Dendritic cell treated with granulocyte-macrophage colony-stimulating factor and Interleukin-4, amounts not matched to agents 40 ng/mL and 50 ng/mL, for 4 days (primary cell): Measurements from ENCODE around the gene CCER1.
"Not testable (repeated sequence)": the region's sequence is repeated elsewhere in the genome, so short reads cannot be mapped to it uniquely, and the experiment has no call there.

Experiments
- H3K27ac Mint-ChIP-seq: one replicate; pipeline ENCODE4 v1.8.0; 2022; ENCODE audit warnings: mild to moderate bottlenecking, mixed read lengths
- H3K27me3 Mint-ChIP-seq: one replicate; pipeline ENCODE4 v1.8.0; 2022; ENCODE audit warnings: mild to moderate bottlenecking, mixed read lengths
- H3K36me3 Mint-ChIP-seq: one replicate; pipeline ENCODE4 v1.8.0; 2022; ENCODE audit warnings: low read depth, mixed read lengths
- H3K4me1 Mint-ChIP-seq: one replicate; pipeline ENCODE4 v1.8.0; 2022; ENCODE audit warnings: low read depth, mixed read lengths
- H3K4me3 Mint-ChIP-seq: one replicate; pipeline ENCODE4 v1.8.0; 2022; ENCODE audit warnings: mild to moderate bottlenecking, moderate library complexity, mixed read lengths
- H3K9me3 Mint-ChIP-seq: one replicate; pipeline ENCODE4 v1.8.0; 2022; ENCODE audit warnings: mixed read lengths
- intact Hi-C: fragments of 100-400 bp; cut with micrococcal nuclease; formaldehyde crosslinking; loops from one replicate; pipeline ENCODE4 v1.15.0; 2022

The CCER1 gene

GRCh38 chr12:90954921-90955320 is at the start of gene CCER1:
Gene CCER1, minus strand, starts transcription at chr12:90955176. Its CDS starts 434 bp downstream, at chr12:90954742.
- Mint-ChIP-seq H3K4me3 (no peak within 1 kb of the TSS), H3K4me1 (no peaks in the 10 kb centered on the region), H3K36me3 (no peaks in the 10 kb centered on the region), H3K27me3 (no peaks in the 10 kb centered on the region), H3K9me3 (peaks cover 14% of the 10 kb centered on the region), H3K27ac (no peak within 1 kb of the TSS)
- intact Hi-C loops, result no loop called here

DNA sequence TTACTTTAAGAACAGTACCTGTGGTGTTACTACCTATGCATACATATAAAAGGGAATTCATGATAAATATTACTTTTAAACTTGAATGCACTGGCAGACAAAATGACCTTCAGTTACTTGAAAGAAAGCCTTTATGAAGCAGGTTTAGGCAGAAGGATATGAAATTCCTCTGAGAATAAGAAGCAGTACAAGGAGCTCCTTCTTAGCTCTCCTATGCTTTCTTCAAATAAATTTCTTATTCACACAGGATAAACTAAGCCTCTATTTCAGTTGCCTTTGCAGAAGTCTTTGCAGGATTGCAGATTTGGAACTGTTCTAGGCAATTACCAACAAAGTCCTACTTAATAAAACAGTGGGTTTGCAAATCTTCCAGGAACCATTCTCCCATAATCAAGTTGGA is 48.8 kb upstream of the CCER1 start:
- Mint-ChIP-seq H3K4me1 (no peaks in the 10 kb centered on the region), H3K27me3 (no peaks in the 10 kb centered on the region), H3K36me3 (no peaks in the 10 kb centered on the region), H3K27ac (no peak overlapping the region), H3K9me3 (no peaks in the 10 kb centered on the region), H3K4me3 (no peak overlapping the region)
- intact Hi-C loops, result no loop called here

DNA sequence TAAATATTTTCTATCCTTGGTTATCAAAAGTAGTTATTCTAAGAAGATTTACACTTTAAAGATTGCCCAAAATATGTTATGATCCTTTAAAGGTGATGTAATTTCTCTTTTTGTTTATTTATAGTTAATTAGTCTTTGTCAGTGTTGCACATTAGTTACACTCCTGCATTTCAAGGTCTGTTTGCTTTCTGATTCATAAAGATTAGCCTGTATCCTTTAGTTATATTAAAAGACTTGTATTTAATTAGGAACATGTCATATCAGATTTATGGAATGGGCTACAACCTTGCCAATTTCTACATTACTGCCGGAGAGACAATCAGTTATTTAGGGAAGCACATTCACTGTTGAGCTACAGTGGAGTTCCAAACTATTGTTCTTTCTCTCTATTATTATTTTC is 46.3 kb upstream of the CCER1 start:
- no peaks in the 10 kb centered on the region for H3K27me3 Mint-ChIP-seq
- H3K27ac Mint-ChIP-seq, result no peak overlapping the region
- no peaks in the 10 kb centered on the region for H3K4me1 Mint-ChIP-seq
- H3K36me3 Mint-ChIP-seq, result no peaks in the 10 kb centered on the region
- intact Hi-C loops, result no loop called here
- no peaks in the 10 kb centered on the region for H3K9me3 Mint-ChIP-seq
- no peak overlapping the region for H3K4me3 Mint-ChIP-seq

DNA sequence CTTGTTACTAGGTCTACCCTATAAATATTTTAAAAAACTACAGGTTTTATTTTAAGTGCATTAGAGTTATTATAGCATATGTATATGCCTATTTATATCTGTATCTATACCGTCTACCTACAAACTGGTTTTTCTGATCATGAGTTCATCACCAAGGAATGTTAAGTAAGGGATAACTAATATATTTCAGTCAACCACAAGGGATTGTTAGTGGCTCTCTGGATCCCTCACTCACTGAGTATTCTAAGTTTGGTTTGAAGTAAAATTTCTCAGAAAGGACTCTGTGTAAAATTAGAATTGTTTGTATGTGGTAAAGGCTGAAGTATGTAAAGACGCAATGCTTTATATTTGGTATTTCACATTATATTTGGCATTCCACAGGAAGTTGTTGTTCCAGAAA is 45.0 kb upstream of the CCER1 start:
- no peaks in the 10 kb centered on the region for H3K27me3 Mint-ChIP-seq
- H3K9me3 Mint-ChIP-seq, result no peaks in the 10 kb centered on the region
- intact Hi-C loops, result no loop called here
- no peaks in the 10 kb centered on the region for H3K36me3 Mint-ChIP-seq
- H3K27ac Mint-ChIP-seq, result no peak overlapping the region
- no peaks in the 10 kb centered on the region for H3K4me1 Mint-ChIP-seq
- H3K4me3 Mint-ChIP-seq, result no peak overlapping the region

GRCh38 chr12:90999527-90999926 is 44.6 kb upstream of the CCER1 start:
- intact Hi-C loops, result no loop called here
- Mint-ChIP-seq H3K4me3 (no peak overlapping the region), H3K4me1 (no peaks in the 10 kb centered on the region), H3K36me3 (no peaks in the 10 kb centered on the region), H3K9me3 (no peaks in the 10 kb centered on the region), H3K27ac (no peak overlapping the region), H3K27me3 (no peaks in the 10 kb centered on the region)

DNA sequence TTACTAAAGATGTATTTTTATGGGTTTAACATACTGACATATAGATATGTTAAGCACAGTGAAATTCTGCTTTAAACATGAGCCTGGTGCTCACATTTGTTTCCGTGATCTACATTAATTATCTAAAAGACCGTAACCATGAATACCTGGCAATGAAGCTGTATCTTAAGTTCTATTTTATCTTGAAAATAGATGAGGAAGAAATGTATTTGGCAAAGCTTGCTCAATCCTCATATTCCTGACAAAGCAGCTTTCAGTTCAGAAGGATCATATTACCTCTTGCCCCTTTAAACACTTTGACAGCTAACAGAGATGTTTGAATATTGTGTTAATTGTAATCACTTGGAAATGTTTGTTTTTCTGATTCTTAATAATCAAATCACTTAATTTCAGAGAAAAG is 40.0 kb upstream of the CCER1 start:
- intact Hi-C loops, result no loop called here

GRCh38 chr12:90991952-90992465 is 37.0 kb upstream of the CCER1 start:
- intact Hi-C loops, result no loop called here
- no peaks in the 10 kb centered on the region for H3K9me3 Mint-ChIP-seq
- H3K27ac Mint-ChIP-seq, result no peak overlapping the region
- H3K4me3 Mint-ChIP-seq, result no peak overlapping the region
- H3K4me1 Mint-ChIP-seq, result no peaks in the 10 kb centered on the region
- no peaks in the 10 kb centered on the region for H3K27me3 Mint-ChIP-seq
- no peaks in the 10 kb centered on the region for H3K36me3 Mint-ChIP-seq

More for the DNA sequence above, 40.0 kb upstream of the CCER1 start:
- Mint-ChIP-seq H3K27ac (no peak overlapping the region), H3K4me3 (no peak overlapping the region), H3K27me3 (no peaks in the 10 kb centered on the region), H3K9me3 (no peaks in the 10 kb centered on the region), H3K36me3 (no peaks in the 10 kb centered on the region), H3K4me1 (no peaks in the 10 kb centered on the region)

DNA sequence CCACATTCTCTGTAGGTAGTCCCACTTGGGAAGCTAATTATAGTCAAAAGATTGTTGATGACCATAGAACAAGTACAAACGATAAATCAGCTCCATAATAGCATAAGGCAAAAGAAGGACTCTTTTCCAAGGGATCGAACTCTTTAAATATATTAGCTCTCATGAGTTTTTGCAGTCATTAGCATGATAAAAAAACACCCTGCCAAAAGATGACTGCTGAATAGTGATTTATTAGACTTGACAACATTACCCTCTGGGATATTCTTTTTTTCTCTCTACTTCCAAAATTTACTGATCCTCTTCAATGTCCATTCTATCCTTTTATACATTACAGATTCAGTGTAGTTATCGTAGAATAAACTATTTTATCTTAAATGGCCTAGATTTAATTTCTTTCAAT is 35.6 kb upstream of the CCER1 start:
- Mint-ChIP-seq H3K4me1 (no peaks in the 10 kb centered on the region), H3K27ac (no peak overlapping the region), H3K27me3 (no peaks in the 10 kb centered on the region), H3K9me3 (no peaks in the 10 kb centered on the region), H3K4me3 (no peak overlapping the region), H3K36me3 (no peaks in the 10 kb centered on the region)
- intact Hi-C loops, result no loop called here

- no peaks in the 10 kb centered on the region for H3K27me3 Mint-ChIP-seq
- intact Hi-C loops, result no loop called here
- no peak overlapping the region for H3K27ac Mint-ChIP-seq
- H3K9me3 Mint-ChIP-seq, result no peaks in the 10 kb centered on the region
- H3K36me3 Mint-ChIP-seq, result no peaks in the 10 kb centered on the region
- no peak overlapping the region for H3K4me3 Mint-ChIP-seq
- H3K4me1 Mint-ChIP-seq, result no peaks in the 10 kb centered on the region
Measured at GRCh38 chr12:90989686-90990111, 34.7 kb upstream of the CCER1 start.

DNA sequence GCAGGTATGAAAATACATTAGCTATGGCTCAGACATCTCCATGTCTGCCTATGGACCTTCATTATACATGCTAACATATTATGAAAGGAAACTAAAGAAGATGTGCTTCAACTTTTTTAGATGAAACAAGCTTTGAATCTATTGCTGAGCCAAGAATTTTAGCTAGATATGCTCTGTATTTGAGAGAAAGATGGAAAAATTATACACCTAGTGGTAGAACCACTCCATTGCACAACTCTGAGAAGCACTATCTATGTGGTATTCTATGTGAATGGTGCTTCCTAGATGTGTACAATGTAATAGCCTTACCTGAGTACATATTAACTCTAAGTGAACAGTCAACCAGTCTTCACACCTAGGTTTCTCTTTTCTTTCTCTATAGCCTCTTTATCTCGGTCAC is 32.5 kb upstream of the CCER1 start:
- Mint-ChIP-seq H3K4me1 (no peaks in the 10 kb centered on the region), H3K27me3 (no peaks in the 10 kb centered on the region), H3K36me3 (no peaks in the 10 kb centered on the region), H3K27ac (no peak overlapping the region), H3K4me3 (no peak overlapping the region), H3K9me3 (no peaks in the 10 kb centered on the region)
- intact Hi-C loops, result no loop called here

DNA sequence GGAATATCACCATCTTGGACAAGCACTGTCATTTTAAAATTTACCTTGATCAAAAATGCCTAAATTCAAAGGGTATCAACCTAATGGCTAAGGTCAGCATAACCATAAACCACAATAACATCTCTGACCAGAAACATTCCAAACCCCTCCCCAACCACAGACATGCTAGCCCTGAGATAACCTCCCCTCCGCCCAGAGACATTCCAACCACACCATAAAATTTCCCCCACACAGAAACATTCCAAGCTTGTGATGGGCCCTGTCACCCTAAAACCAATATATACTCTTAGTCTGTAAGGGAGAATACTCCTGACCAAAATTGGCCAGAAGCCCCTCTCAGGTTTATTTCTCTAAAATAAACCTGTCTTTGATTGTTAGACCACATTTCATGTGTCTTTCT is 32.1 kb upstream of the CCER1 start:
- no peaks in the 10 kb centered on the region for H3K4me1 Mint-ChIP-seq
- no peaks in the 10 kb centered on the region for H3K36me3 Mint-ChIP-seq
- no peak overlapping the region for H3K4me3 Mint-ChIP-seq
- H3K27me3 Mint-ChIP-seq, result no peaks in the 10 kb centered on the region
- intact Hi-C loops, result no loop called here
- no peak overlapping the region for H3K27ac Mint-ChIP-seq
- H3K9me3 Mint-ChIP-seq, result no peaks in the 10 kb centered on the region

- H3K27ac Mint-ChIP-seq, intact Hi-C loops: not testable (repeated sequence)
Measured at GRCh38 chr12:90985331-90985730, 30.4 kb upstream of the CCER1 start.

DNA sequence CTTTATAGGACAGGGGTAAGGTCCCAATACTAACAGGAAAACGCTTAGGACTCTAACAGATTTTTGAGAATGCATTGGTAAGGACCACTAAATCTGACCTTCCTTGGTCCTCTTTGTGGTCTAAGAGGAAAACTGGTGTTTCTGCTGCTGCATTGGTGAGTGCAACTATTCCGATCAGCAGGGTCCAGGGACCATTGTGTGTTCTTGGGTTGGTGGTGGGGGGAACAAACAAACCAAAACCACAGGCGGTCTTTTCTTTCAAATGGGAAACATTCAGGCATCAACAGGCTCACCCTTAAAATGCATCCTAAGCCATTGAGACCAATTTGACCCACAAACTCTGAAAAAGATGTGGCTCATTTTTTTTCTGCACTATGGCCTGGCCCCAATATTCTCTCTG is 29.1 kb upstream of the CCER1 start:
- Mint-ChIP-seq H3K27me3 (no peaks in the 10 kb centered on the region), H3K9me3 (no peaks in the 10 kb centered on the region), H3K27ac (no peak overlapping the region), H3K4me3 (no peak overlapping the region), H3K36me3 (no peaks in the 10 kb centered on the region), H3K4me1 (no peaks in the 10 kb centered on the region)
- intact Hi-C loops, result no loop called here

More at GRCh38 chr12:90985331-90985730, 30.4 kb upstream of the CCER1 start:
- not testable (repeated sequence) for H3K4me1 Mint-ChIP-seq, H3K27me3 Mint-ChIP-seq, H3K4me3 Mint-ChIP-seq, H3K9me3 Mint-ChIP-seq, H3K36me3 Mint-ChIP-seq

- intact Hi-C loops, result no loop called here
- no peaks in the 10 kb centered on the region for H3K36me3 Mint-ChIP-seq
- no peak overlapping the region for H3K4me3 Mint-ChIP-seq
- H3K27me3 Mint-ChIP-seq, result no peaks in the 10 kb centered on the region
- no peak overlapping the region for H3K27ac Mint-ChIP-seq
- H3K4me1 Mint-ChIP-seq, result no peaks in the 10 kb centered on the region
- no peaks in the 10 kb centered on the region for H3K9me3 Mint-ChIP-seq
Measured at GRCh38 chr12:90982170-90982569, 27.2 kb upstream of the CCER1 start.

- H3K27ac Mint-ChIP-seq, result no peak overlapping the region
- H3K9me3 Mint-ChIP-seq, result no peaks in the 10 kb centered on the region
- no peaks in the 10 kb centered on the region for H3K4me1 Mint-ChIP-seq
- no peaks in the 10 kb centered on the region for H3K36me3 Mint-ChIP-seq
- intact Hi-C loops, result loop anchor here (2.0 kb wide), 1 partner anchor 347 kb away; no protein-coding TSS in a partner anchor
- H3K4me3 Mint-ChIP-seq, result no peak overlapping the region
- H3K27me3 Mint-ChIP-seq, result no peaks in the 10 kb centered on the region
Measured at GRCh38 chr12:90979951-90980350, 25.0 kb upstream of the CCER1 start.
